HG02973 (cell line): Measurements from ENCODE around the gene PPARD.
"Not testable (repeated sequence)": the region's sequence is repeated elsewhere in the genome, so short reads cannot be mapped to it uniquely, and the experiment has no call there.

Source experiments
- ATAC-seq: cut with Tn5 transposase; IDR thresholded peaks from one replicate; pipeline ENCODE4 v1.9.1; 2021; ENCODE audit warnings: moderate library complexity; ENCODE audit not compliant: unreplicated experiment

PPARD gene

DNA sequence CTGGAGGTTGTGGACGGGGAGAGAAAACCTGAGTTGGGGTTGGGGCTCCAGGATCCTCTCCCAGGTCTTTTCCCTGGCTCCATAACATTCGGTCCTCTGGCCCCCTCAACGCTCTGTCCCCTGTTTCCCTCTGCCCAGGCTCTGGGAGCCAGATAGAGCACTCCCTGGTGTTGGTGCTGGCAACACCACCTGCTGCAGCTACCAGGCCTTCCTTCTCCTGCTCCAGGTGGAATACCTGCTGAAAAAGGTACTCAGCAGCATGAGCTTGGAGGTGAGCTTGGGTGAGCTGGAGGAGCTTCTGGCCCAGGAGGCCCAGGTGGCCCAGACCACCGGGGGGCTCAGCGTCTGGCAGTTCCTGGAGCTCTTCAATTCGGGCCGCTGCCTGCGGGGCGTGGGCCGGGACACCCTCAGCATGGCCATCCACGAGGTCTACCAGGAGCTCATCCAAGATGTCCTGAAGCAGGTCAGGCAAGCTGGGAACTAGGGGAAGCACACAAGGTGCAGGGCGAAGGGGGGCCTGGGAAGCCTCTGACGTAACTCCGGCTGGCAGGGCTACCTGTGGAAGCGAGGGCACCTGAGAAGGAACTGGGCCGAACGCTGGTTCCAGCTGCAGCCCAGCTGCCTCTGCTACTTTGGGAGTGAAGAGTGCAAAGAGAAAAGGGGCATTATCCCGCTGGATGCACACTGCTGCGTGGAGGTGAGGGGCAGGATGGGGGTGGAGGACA, 30.1 kb upstream of the PPARD start:
- no peak for ATAC-seq

DNA sequence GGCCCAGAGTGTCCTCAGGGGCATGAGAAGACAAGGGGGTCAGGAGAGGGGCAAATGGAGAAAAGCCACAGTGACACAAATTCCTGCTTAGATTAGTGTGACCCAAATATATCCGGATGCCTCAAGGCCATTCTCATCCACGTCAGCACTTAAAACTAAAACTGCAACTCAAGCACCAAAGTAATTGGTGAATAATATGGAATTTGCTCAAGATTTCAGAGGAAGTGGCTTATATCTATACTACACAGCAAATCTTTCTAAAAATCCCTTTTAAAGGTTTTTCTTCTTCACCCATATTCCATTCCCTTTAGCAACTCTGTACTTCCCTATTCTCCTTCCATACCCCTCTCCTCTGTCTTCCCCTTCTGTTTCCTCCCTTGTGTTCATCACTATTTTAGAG, 29.6 kb upstream of the PPARD start:
- no peak for ATAC-seq

DNA sequence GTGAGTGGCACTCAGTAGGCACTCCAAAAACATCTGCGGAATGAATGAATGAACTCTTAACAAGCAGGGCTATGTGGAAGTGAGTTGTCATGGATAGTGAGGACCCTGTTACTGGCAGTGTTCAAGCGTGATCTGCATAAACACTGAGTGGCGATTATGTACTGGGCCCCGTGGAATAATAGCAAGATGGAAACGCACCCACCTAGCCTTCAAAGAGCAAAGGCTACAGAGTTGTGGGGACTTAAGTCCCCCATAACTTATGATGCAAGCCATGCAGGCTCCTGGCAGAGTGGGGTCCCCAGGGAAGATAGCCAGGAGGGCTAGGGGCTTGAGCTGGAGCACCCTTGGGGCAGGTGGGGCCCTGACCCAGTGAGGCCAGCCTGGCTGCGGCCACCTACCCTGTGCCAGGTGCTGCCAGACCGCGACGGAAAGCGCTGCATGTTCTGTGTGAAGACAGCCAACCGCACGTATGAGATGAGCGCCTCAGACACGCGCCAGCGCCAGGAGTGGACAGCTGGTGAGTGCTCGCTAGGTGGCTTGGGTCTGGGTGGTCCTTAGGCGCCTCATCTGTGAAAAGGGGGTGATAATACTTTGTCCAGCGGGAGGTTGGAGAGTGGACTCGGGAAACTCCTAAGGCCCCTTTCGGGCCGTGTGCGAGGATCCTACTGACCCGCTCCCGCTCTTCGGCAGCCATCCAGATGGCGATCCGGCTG, 24.7 kb upstream of the PPARD start:
- no peak for ATAC-seq

DNA sequence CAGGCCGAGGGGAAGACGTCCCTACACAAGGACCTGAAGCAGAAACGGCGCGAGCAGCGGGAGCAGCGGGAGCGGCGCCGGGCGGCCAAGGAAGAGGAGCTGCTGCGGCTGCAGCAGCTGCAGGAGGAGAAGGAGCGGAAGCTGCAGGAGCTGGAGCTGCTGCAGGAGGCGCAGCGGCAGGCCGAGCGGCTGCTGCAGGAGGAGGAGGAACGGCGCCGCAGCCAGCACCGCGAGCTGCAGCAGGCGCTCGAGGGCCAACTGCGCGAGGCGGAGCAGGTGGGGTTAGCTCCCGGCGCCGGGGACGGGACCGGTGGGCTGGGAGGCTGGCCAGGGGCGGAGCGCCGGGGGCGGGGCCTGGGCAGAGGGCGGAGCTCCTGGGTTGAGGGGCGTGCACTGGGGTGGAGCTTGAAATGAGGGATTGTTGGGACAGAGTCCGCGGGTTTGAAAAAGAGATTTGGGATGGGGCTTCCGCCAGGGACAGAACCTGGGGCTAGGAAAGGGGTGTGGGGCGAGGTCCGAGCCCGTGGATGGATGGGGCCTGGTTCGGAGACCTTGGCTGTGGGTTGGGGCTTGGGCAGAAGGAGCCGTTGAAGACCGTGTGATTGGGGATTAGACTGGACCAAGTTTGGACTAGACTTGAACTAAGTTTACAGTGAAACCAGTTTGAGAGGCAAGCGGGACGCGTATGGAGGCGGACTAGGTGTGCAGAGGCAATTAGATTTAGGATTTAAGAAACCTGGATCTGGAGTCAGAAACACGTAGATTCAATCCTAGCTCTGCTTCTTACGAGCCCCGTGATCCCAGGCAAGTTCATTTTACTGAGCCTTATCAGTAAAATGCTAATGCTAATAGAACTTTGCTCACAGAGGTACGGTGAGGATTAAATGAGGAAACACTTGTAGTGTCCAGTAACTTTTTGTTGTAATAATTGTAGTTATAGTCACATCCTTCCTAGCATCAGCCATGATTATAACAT, 23.9 kb upstream of the PPARD start:
- ATAC-seq: no peak

- no peak for ATAC-seq
Measured at GRCh38 chr6:35319346-35320030, 22.9 kb upstream of the PPARD start.

DNA sequence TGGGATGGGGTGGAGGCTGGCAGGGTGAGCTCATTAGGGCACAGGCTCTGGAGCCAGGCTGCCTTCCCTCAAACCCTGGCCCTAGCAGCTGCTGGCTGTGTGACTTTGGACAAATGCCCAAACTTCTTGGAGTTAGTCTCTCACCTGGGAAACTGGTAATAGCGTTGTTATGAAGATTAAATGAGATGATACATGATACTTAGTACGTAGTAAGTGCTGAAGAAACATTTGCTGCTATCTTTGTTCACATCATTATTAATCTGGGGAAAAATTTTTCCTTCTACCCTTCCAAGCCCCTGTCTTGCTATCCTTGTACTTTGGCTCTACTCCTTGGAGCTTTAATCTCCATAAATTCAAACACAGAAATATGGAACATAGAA, 22.3 kb upstream of the PPARD start:
- ATAC-seq: no peak

- no peak for ATAC-seq
Measured at GRCh38 chr6:35321091-35321490, 21.3 kb upstream of the PPARD start.

DNA sequence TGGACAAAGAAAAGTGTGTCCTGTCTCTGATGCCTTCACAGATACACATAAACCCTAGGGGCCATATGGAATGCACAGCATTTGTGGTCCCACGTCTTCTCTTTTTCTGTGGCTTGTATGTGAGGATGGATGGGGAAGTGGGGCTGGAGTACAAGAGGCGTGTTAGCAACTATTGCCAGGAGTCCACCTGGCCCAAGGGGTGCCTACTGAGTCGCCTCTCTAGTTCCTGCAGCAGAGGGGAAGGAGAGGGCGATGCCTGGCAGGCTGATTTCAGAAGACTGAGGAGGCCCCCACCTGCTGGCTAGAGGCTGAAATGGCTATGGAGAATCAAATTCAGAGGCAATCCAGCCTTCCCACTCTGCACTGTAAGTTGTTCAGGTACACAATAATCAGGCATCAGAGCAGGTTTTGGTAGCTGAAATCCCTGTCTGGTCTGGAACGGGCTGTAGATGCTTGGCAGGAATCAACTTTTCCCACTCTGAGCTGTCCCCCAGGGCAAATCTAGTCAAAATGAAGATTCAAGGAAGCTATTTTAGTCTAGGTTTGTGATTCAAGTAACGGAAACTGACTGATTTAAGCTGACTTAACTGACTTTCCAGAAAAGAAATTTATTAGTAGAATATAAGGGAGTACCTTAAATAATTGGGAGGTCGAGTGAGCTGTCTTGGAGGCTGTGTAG, 14.9 kb upstream of the PPARD start:
- no peak for ATAC-seq

- ATAC-seq: no peak
Measured at GRCh38 chr6:35328108-35328723, 14.1 kb upstream of the PPARD start.

DNA sequence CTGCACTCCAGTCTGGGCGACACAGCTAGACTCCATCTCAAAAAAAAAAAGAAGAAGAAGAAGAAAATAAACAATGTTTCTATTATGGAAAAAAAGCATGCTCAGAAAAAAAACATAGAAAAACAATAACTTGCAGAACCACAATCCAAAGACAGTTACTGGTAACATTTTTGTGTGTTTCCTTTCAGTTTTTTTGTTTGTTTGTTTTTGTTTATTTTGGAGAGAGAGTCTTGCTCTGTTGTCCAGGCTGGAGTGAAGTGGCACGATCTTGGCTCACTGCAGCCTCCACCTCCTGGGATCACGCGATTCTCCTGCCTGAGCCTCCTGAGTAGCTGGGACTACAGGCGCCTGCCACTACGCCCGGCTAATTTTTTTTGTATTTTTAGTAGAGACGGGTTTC, 13.4 kb upstream of the PPARD start:
- ATAC-seq: not testable (repeated sequence)

- ATAC-seq: no peak
Measured at GRCh38 chr6:35330541-35331119, 11.7 kb upstream of the PPARD start.

DNA sequence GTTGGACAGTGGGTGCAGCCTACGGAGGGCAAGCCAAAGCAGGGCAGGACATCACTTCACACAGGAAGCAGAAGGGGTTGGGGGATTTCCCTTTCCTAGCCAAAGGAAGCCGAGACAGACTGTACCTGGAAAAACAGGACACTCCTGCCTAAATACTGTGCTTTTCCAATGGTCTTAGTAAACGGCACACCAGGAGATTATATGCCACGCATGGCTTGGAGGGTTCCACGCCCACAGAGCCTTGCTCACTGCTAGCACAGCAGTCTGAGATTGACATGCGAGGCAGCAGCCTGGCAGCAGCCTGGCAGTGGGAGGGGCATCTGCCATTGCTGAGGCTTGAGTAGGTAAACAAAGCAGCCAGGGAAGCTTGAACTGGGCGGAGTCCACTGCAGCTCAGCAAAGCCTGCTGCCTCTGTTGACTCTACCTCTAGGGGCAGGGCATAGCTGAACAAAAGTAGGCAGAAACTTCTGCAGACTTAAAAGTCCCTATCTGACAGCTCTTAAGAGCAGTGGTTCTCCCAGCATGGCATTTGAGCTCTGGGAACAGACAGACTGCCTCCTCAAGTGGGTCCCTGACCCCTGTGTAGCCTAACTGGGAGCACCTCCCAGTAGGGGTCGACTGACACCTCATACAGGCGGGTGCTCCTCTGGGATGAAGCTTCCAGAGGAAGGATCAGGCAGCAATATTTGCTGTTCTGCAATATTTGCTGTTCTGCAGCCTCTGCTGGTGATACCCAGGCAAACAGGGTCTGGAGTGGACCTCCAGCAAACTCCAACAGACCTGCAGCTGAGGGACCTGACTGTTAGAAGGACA, 10.1 kb upstream of the PPARD start:
- ATAC-seq: not testable (repeated sequence)

DNA sequence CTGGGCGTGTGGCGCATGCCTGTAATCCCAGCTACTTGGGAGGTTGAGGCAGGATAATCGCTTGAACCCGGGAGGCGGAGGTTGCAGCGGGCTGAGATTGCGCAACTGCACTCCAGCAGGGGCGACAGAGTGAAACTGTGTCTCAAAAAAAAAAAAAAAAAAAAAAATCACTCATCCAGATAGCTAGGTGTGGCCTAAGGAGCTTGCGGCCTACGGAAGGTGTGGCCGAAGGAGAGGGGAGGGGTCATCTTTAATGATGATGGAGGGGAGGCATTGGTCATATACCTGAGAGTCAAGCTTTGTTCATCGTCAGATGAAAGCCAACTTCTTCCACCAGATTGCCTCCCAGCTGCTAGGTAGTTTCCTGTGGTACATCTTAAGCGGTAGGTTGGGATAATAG, 801 bp upstream of the PPARD start:
- ATAC-seq: no peak

- no peak for ATAC-seq
Measured at GRCh38 chr6:35343092-35343834, 905 bp downstream of the PPARD start.

- no peak for ATAC-seq
Measured at GRCh38 chr6:35343835-35344550, 1.6 kb downstream of the PPARD start.

DNA sequence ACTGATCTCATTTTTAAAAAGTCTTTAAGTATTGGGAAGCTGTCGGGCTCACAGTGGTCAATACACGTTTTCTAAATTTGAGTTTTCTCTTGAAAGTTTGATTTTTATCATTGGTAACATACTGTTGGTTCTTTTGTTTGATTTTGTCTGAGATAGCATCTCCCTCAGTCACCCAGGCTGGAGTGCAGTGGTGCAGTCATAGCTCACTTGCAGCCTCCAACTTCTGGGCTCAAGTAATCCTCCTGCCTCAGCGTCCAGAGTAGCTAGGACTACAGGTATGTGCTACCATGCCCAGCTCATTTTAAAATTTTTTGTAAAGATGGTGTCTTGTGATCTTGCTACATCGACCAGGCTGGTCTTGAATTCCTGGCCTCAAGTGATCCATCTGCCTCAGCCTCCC, 9.1 kb downstream of the PPARD start:
- ATAC-seq: no peak

- ATAC-seq: no peak
Measured at GRCh38 chr6:35352735-35353134, 10.4 kb downstream of the PPARD start.
